SK-N-MC (cell line): ENCODE measurements around the gene PSMC5.

Source experiments
- DNase-seq: peaks from one replicate; pipeline ENCODE4 v3.0.0-alpha.2; 2011; ENCODE audit warnings: low read depth, low spot score
- H3K27ac ChIP-seq: fragments of 200-600 bp; sonication (generic); 2 replicates; pipeline ENCODE4 v1.5.1; 2016; ENCODE audit warnings: mixed run types
- H3K36me3 ChIP-seq: fragments of 200-600 bp; sonication (generic); 2 replicates; pipeline ENCODE4 v1.6.1; 2017; ENCODE audit warnings: antibody characterized with exemption, low read length, mixed read lengths; ENCODE audit not compliant: insufficient read depth
- H3K4me3 ChIP-seq: fragments of 200-600 bp; sonication (generic); 2 replicates; pipeline ENCODE4 v1.5.1; 2016
- H3K9ac ChIP-seq: fragments of 200-600 bp; sonication (generic); 2 replicates; pipeline ENCODE4 v1.8.0; 2017; ENCODE audit warnings: mixed run types, mixed read lengths; ENCODE audit not compliant: insufficient read length
- H3K9me3 ChIP-seq: fragments of 200-600 bp; sonication (generic); 2 replicates; pipeline ENCODE4 v1.6.1; 2017; ENCODE audit warnings: low read depth, mild to moderate bottlenecking, antibody characterized with exemption, low read length, moderate library complexity, mixed read lengths
- EZH2 ChIP-seq: fragments of 200-600 bp; sonication (generic); IDR thresholded peaks from one replicate; pipeline ENCODE4 v1.6.1; 2017; ENCODE audit warnings: antibody characterized with exemption
- FOXP2 ChIP-seq: optimal IDR thresholded peaks from 2 replicates; pipeline ENCODE3; 2011; ENCODE audit warnings: mild to moderate bottlenecking, moderate library complexity; ENCODE audit not compliant: insufficient read depth; ENCODE audit errors: extremely low read length, control extremely low read depth
- POLR2AphosphoS5 ChIP-seq: IDR thresholded peaks from 2 replicates; pipeline ENCODE4 v1.6.1; 2012; ENCODE audit warnings: mild to moderate bottlenecking, low read depth, low read length, borderline replicate concordance

PSMC5 gene

DNA sequence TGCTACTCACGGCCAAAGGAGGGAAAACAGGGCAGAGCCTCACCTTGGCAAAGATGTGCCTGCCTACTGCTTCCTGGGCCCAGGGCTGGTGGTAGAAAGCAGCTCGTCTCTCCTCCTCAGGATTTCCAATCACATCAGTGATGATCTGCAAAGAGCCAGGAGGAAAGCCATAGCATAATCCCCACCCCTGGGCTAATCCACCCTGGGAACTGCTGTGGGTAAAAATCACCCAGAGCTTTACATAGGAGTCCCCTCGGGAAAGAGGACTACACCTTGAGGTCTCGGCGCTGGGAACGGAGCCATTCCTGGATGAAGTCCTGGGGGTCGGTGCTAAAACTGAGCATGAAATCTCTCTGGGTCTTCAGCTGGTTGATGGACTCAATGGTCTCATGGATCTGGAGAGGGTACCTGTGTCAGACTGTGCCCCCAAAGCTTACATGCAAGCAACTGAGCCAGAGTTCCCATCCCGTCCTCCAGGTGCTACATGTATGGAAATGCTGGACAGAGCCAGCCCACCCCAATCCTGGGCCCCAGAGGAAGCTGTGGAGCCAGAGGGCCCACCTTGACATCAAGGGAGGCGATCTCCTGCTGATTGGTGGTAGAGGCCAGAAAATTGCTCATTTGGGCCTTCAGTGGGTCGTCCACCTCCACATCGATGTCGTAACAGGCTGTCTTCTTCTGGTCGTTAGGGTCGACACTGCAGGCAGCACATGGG is 6.0 kb downstream of the PSMC5 start:
- Histone ChIP-seq H3K9me3 (no peaks in the 10 kb centered on the region), H3K36me3 (peaks cover 72% of the 10 kb centered on the region), H3K4me3 (no peak overlapping the region), H3K9ac (no peak overlapping the region), H3K27ac (no peak overlapping the region)
- TF ChIP-seq POLR2AphosphoS5 (0 out of 2 replicates have a peak, but pooled peaks have one; percentile 13), EZH2 (no peak)
- no peak for DNase-seq

DNA sequence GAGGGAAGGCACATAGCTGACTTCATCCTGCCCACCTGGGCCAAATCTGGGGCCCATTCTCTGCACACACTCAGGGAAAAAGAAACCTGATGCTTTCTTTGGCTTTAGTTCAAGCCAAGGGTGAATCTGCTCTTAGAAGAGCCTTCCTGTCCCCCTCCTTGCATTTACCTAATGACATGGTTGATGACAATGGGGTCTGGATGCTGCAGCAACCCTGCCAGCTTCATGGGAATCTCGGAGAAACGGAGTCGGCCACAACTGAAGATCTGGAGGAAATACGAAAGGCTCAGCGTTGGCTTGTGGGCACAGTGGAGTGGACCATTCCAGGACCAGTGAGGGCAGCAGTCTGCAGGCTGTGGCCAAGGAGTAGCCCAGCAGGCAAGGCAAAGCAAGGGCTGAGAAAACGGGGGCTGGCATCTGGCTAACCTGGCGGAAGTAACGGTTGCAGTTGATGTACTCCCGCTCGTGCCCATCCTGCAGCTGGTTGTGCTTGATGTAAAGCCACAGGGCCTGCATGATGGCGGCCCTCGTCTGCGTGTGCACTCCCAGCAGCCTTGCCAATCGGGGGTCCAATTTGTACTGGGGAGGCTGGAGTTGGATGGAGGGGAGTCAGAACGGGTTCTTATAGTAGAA is 6.6 kb downstream of the PSMC5 start:
- no peak for TF ChIP-seq FOXP2
- TF ChIP-seq POLR2AphosphoS5: peak; percentile 19; the same call in 1 of the 2 replicates
- no peak for TF ChIP-seq EZH2
- no peak for DNase-seq
- H3K9ac ChIP-seq: no peak overlapping the region
- H3K27ac ChIP-seq: no peak overlapping the region; the same call in 1 of the 2 replicates
- H3K36me3 ChIP-seq: peaks cover 69% of the 10 kb centered on the region
- H3K4me3 ChIP-seq: no peak overlapping the region
- no peaks in the 10 kb centered on the region for H3K9me3 ChIP-seq

DNA sequence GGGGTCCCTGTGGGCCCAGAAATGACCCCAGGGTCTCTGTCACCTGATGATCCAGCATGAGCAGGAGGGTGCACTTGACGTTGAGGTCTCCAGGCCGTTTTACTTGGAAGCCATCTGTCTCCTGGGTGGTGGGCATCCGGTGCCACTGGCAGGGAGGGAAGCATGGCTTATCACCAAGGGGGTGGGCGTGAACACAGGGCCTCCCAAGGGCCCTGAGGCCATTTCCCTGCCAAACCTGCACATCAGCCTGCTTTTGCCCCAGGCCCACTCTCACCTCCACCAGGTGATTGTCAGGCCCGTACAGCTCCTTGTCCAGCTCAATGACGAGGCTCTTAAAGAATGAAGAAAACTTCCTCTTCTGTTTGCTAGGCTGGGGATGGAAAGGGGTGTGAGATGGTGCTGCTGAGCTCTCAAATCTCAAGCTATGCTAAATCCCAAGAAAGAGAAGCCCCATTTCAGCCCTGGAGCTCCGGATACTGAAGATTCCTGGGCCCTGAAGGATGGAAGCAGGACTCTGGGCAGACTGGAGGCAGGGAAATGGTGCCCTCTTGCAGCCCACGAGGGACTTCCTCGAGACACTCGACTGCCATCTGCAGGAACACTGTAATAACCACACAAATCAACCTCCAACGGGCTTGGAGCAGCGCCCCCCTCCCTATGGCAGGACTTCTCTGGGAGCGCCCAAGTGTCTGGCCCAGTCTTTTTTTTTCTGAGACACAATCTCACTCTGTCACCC is 7.4 kb downstream of the PSMC5 start:
- peak; percentile 22 for DNase-seq
- H3K9me3 ChIP-seq: no peaks in the 10 kb centered on the region
- H3K36me3 ChIP-seq: peaks cover 61% of the 10 kb centered on the region
- H3K27ac ChIP-seq: no peak overlapping the region; the same call in 1 of the 2 replicates
- no peak for TF ChIP-seq POLR2AphosphoS5
- TF ChIP-seq EZH2: no peak
- TF ChIP-seq FOXP2: no peak
- H3K4me3 ChIP-seq: no peak overlapping the region
- no peak overlapping the region for H3K9ac ChIP-seq

DNA sequence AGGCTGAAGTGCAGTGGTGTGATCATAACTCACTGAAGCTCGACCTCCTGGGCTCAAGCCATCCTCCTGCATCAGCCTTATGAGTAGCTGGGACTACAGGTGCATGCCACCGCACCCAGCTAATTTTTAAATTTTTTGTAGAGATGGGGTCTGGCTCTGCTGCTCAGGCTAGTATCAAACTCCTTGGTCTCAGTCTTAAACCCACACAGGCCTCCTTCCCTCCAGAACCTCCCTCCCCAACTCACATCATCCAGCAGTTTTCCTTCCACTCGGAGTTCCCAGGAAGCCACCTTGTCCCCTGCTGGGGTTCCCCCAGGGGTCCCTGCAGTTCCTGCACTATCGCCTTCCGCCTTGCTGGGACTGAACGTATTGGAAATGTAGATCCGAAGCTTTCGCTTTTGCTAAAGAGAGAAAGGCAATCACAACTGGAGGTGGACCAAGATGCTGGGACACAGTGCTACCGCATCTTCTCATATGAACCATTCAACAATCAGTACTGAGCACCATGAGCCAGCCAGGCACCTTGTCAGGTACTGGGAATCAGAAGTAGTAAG is 8.0 kb downstream of the PSMC5 start:
- TF ChIP-seq FOXP2 (no peak), POLR2AphosphoS5 (no peak), EZH2 (no peak)
- DNase-seq: no peak
- Histone ChIP-seq H3K9me3 (no peaks in the 10 kb centered on the region), H3K27ac (no peak overlapping the region), H3K36me3 (peaks cover 55% of the 10 kb centered on the region), H3K9ac (no peak overlapping the region), H3K4me3 (no peak overlapping the region)

DNA sequence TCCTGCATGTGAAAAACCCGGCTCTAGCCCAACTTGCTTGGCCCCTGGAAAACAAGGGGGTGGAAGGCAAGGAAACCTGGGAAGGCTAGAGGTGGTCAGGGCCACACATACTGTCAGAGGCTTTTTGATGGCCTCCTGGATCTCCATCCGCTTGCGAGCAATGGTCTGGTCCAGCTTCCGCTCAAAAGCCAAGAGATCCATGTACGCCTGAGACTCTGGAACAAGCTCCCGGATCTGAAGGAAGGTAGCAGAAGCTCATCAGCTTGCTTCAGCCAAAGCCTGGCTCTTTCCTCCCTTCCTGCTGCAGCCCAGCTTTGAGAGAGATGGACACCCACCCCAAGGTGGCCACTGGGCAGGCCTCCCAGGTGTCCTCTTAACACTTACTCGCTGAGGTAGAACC is 9.6 kb downstream of the PSMC5 start:
- H3K36me3 ChIP-seq: peaks cover 39% of the 10 kb centered on the region
- no peak for DNase-seq
- no peak overlapping the region for H3K4me3 ChIP-seq
- H3K27ac ChIP-seq: no peak overlapping the region
- H3K9ac ChIP-seq: no peak overlapping the region
- H3K9me3 ChIP-seq: no peaks in the 10 kb centered on the region
- TF ChIP-seq EZH2 (no peak), FOXP2 (no peak), POLR2AphosphoS5 (no peak)

DNA sequence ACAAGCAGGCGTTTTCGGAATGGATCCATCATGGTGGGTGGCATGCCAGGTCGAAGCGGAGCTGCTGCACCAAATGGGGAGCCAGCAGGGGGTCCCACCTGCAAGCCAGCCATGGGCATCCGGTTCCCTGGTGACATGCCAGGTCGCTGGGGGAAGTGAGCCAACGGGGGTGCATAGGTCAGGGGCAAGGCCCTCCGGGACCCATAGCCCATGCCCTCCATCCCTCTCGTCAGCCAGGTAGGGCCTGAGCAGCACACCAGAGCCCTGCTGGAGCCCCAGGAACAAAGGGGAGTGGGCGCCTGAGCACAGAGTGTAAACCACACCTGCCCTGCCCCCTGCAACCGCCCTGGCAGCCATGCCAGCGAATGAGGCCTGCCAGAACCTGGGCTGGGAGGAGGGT is 10.2 kb downstream of the PSMC5 start:
- no peak for TF ChIP-seq FOXP2
- no peak for TF ChIP-seq EZH2
- no peak for TF ChIP-seq POLR2AphosphoS5
- Histone ChIP-seq H3K27ac (no peak overlapping the region), H3K4me3 (no peak overlapping the region), H3K36me3 (peaks cover 32% of the 10 kb centered on the region), H3K9me3 (no peaks in the 10 kb centered on the region), H3K9ac (no peak overlapping the region)
- no peak for DNase-seq

DNA sequence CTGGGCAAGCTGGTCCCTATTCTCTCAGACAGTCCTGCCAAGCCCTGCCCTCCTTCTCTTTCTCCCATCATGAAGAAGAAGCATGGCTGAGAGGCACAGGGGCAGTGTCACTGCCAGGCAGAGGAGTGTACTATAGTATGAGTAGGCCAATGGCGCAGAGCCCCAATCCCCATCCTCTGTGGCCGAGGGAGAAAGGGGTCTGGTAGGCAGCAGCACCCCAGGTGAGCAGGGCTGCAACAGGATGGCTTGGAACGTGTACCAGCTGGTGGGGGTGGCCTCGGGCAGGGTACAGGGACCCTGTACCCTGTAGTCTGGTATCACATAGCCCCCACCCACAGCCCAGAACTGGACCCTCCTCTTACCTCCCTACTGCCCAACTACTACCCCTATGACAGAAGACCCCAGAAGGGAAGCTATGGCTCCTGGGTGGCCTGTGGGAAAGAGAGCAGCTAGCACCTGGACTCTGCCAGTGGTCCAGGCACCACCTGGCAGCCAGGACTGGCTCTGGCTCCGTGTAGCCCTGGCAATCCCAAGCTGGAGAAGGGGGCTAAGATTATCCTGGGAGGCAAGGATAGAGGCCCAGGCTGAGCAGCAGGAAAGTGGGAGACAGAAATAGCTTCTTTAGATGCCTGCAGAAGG is 10.8 kb downstream of the PSMC5 start:
- Histone ChIP-seq H3K27ac (no peak overlapping the region), H3K36me3 (peaks cover 26% of the 10 kb centered on the region)

More for the DNA sequence above, 10.8 kb downstream of the PSMC5 start:
- Histone ChIP-seq H3K9ac (no peak overlapping the region), H3K4me3 (peak overlapping the region; percentile 62), H3K9me3 (no peaks in the 10 kb centered on the region)
- no peak for DNase-seq
- TF ChIP-seq EZH2 (no peak), POLR2AphosphoS5 (no peak), FOXP2 (no peak)
